SU-DHL-6 (cell line): ENCODE results near the gene RACGAP1.

ENCODE experiments used
- H2AFZ ChIP-seq: fragments of 200-600 bp; sonication (generic); 2 replicates; pipeline ENCODE4 v1.6.1; 2014; ENCODE audit warnings: low read depth, mild to moderate bottlenecking, moderate library complexity, mixed read lengths, antibody characterized with exemption, low read length; ENCODE audit not compliant: severe bottlenecking
- H3F3A ChIP-seq: fragments of 200-600 bp; shearing (Covaris generic); 2 replicates; pipeline ENCODE4 v1.6.0; 2016; ENCODE audit warnings: antibody characterized with exemption, mild to moderate bottlenecking; ENCODE audit not compliant: insufficient read depth
- H3K27ac ChIP-seq: fragments of 200-600 bp; sonication (generic); 2 replicates; pipeline ENCODE4 v1.5.1; 2016; ENCODE audit warnings: low read depth, mild to moderate bottlenecking, low read length, moderate library complexity, mixed read lengths
- H3K27me3 ChIP-seq: fragments of 200-600 bp; sonication (generic), shearing (Covaris generic); 2 replicates; pipeline ENCODE4 v1.6.0; 2014; ENCODE audit warnings: mild to moderate bottlenecking, low read length
- H3K36me3 ChIP-seq: fragments of 200-600 bp; sonication (generic); 2 replicates; pipeline ENCODE4 v1.6.1; 2014; ENCODE audit warnings: mild to moderate bottlenecking, low read length, mixed read lengths
- H3K4me2 ChIP-seq: fragments of 300-600, 200-600 bp; shearing (Covaris generic), sonication (generic); 2 replicates; pipeline ENCODE4 v1.6.0; 2014; ENCODE audit warnings: low read length, low read depth, mild to moderate bottlenecking; ENCODE audit not compliant: poor library complexity, severe bottlenecking
- H3K4me3 ChIP-seq: fragments of 200-600 bp; sonication (generic); 2 replicates; pipeline ENCODE4 v1.5.1; 2014; ENCODE audit warnings: antibody characterized with exemption, low read length, mild to moderate bottlenecking, mixed read lengths; ENCODE audit not compliant: insufficient read depth, poor library complexity, severe bottlenecking
- H3K79me2 ChIP-seq: fragments of 200-600 bp; sonication (generic); 2 replicates; pipeline ENCODE4 v1.6.1; 2014; ENCODE audit warnings: mild to moderate bottlenecking, low read length, moderate library complexity; ENCODE audit not compliant: insufficient read depth
- H3K9ac ChIP-seq: fragments of 200-600 bp; sonication (generic); 2 replicates; pipeline ENCODE4 v1.7.0; 2014; ENCODE audit warnings: mild to moderate bottlenecking, low read length
- H3K9me2 ChIP-seq: fragments of 200-600 bp; sonication (generic); replicated peaks from 2 replicates; pipeline ENCODE4 v1.6.1; 2014; ENCODE audit warnings: low read length; ENCODE audit not compliant: insufficient read depth
- H3K9me3 ChIP-seq: fragments of 200-600 bp; sonication (generic); 2 replicates; pipeline ENCODE4 v1.6.1; 2014; ENCODE audit warnings: low read length, mixed read lengths; ENCODE audit not compliant: insufficient read depth
- H4K20me1 ChIP-seq: fragments of 200-600 bp; sonication (generic); 2 replicates; pipeline ENCODE4 v1.6.1; 2014; ENCODE audit warnings: low read depth, mild to moderate bottlenecking, antibody characterized with exemption, low read length, moderate library complexity, mixed read lengths
- EZH2phosphoT487 ChIP-seq: fragments of 200-600 bp; sonication (generic), shearing (Covaris generic); conservative IDR thresholded peaks from 2 replicates; pipeline ENCODE4 v1.6.1; 2018; ENCODE audit warnings: mild to moderate bottlenecking, antibody characterized with exemption, low read length, moderate library complexity, mixed read lengths
- TF ChIP-seq, protein P1 (sequence below): fragments of 200-600 bp; sonication (generic); IDR thresholded peaks from one replicate; pipeline ENCODE4 v1.5.1; 2017; ENCODE audit warnings: antibody characterized with exemption, mild to moderate bottlenecking, low read length, moderate library complexity; ENCODE audit not compliant: insufficient read depth, poor library complexity, severe bottlenecking

The RACGAP1 gene

DNA sequence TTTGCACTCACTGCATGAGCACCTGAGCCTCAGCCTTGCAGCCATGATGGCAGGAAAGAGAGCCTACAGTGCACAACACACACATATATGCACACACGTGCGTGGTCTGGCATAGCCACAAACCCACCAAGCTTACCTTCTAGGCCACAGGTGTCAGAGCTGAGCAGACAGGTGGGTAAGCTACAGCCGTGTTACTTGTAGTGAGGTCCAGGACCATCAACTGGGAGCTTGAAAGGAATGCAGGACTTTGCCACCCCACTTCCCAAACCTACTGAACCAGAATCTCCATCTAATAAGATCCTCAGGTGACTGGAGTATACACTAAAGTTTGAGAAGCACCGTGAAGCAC lies 34.8 kb upstream of the RACGAP1 start:
- Histone ChIP-seq H3K36me3 (no peaks in the 10 kb centered on the region), H3K4me2 (no peak overlapping the region), H3K9me2 (no peaks in the 10 kb centered on the region), H3K9me3 (no peaks in the 10 kb centered on the region), H4K20me1 (no peaks in the 10 kb centered on the region), H3K79me2 (no peaks in the 10 kb centered on the region), H3K27me3 (no peaks in the 10 kb centered on the region), H3K27ac (no peak overlapping the region), H3K4me3 (no peak overlapping the region), H3K9ac (no peak overlapping the region), H3F3A (no peaks in the 10 kb centered on the region), H2AFZ (no peak overlapping the region)
- no peak for TF ChIP-seq EZH2phosphoT487
- TF ChIP-seq, protein P1, sequence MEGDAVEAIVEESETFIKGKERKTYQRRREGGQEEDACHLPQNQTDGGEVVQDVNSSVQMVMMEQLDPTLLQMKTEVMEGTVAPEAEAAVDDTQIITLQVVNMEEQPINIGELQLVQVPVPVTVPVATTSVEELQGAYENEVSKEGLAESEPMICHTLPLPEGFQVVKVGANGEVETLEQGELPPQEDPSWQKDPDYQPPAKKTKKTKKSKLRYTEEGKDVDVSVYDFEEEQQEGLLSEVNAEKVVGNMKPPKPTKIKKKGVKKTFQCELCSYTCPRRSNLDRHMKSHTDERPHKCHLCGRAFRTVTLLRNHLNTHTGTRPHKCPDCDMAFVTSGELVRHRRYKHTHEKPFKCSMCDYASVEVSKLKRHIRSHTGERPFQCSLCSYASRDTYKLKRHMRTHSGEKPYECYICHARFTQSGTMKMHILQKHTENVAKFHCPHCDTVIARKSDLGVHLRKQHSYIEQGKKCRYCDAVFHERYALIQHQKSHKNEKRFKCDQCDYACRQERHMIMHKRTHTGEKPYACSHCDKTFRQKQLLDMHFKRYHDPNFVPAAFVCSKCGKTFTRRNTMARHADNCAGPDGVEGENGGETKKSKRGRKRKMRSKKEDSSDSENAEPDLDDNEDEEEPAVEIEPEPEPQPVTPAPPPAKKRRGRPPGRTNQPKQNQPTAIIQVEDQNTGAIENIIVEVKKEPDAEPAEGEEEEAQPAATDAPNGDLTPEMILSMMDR: no peak

DNA sequence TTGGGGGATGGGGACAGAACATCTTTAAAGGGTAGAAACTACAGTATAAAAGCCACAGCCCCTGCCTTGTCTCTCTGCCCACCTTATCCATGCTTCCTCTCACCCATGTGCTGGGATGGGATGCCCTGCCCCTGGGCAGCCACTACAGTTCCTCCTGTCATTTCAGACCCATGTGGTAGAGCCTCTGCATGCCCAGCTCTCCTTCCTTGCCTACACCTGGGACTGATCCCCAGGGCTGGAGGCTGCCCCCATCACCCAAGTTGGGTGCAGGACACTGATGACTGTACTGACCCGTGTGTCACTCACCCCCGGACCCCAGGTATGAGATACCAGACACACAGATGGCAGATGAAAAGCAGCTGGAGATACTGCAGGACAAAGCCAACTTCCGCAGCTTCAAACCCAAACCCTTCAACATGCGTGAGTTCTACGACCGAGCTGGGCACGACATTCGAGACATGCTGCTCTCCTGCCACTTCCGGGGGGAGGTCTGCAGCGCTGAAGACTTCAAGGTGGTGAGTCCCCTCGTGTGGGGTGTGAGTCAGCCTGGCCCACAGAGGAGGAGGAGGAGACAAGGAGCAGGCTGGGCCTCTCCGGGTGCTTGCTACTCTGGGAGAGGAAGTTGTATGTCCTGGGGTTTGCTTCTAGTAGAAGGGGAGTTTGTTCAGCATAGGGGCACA lies 34.3 kb upstream of the RACGAP1 start:
- Histone ChIP-seq H3K9ac (no peak overlapping the region), H3K9me2 (no peaks in the 10 kb centered on the region), H3K9me3 (no peaks in the 10 kb centered on the region), H3F3A (no peaks in the 10 kb centered on the region), H3K27ac (no peak overlapping the region), H3K27me3 (no peaks in the 10 kb centered on the region), H3K4me3 (no peak overlapping the region), H3K36me3 (no peaks in the 10 kb centered on the region), H2AFZ (no peak overlapping the region), H4K20me1 (no peaks in the 10 kb centered on the region), H3K4me2 (no peak overlapping the region), H3K79me2 (no peaks in the 10 kb centered on the region)
- no peak for TF ChIP-seq EZH2phosphoT487
- TF ChIP-seq, protein P1: no peak

DNA sequence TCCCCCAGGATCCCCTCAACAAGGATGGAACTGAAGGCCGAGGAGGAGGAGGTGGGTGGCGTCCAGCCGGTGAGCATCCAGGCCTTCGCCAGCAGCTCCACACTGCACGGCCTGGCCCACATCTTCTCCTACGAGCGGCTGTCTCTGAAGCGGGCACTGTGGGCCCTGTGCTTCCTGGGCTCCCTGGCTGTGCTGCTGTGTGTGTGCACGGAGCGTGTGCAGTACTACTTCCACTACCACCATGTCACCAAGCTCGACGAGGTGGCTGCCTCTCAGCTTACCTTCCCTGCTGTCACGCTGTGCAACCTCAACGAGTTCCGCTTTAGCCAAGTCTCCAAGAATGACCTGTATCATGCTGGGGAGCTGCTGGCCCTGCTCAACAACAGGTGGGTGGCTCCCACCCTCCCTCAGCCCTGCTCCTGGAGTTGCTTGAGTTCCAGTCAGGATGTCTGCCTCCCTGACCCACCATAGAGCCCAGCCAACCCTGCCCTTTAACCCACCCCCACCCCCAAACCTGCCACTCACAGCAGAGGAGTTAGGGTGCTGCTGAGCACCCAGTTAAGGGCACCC lies 33.5 kb upstream of the RACGAP1 start:
- Histone ChIP-seq H3K9me3 (no peaks in the 10 kb centered on the region), H3K4me2 (no peak overlapping the region)

More for the DNA sequence above, 33.5 kb upstream of the RACGAP1 start:
- no peaks in the 10 kb centered on the region for H3K36me3 ChIP-seq
- H3K27ac ChIP-seq: no peak overlapping the region
- H4K20me1 ChIP-seq: no peaks in the 10 kb centered on the region
- H2AFZ ChIP-seq: no peak overlapping the region
- no peak overlapping the region for H3K4me3 ChIP-seq
- no peaks in the 10 kb centered on the region for H3K27me3 ChIP-seq
- no peak for TF ChIP-seq EZH2phosphoT487
- TF ChIP-seq, protein P1: no peak
- H3F3A ChIP-seq: no peaks in the 10 kb centered on the region
- no peaks in the 10 kb centered on the region for H3K79me2 ChIP-seq
- H3K9ac ChIP-seq: no peak overlapping the region
- no peaks in the 10 kb centered on the region for H3K9me2 ChIP-seq
